ENCODE results near the gene CHD5. TPM values are rescaled to one million over a fixed set of nuclear protein-coding genes. Genes with fewer than 3 reads are reported as not detected.

CHD5 gene
- total and polyA plus RNA-seq, 2 experiments from 2014 or later: 0.11 to 0.24 TPM

- Histone ChIP-seq H3K27me3 (peaks cover 74% of the 10 kb centered on the region), H3K9me3 (ENCODE audit: low read depth) (no peaks in the 10 kb centered on the region), H3K4me3 (no peak overlapping the region), H3K4me1 (ENCODE audit: low read depth) (no peaks in the 10 kb centered on the region), H3K36me3 (no peaks in the 10 kb centered on the region), H3K27ac (no peak overlapping the region)
- TF ChIP-seq CTCF (IDR thresholded peaks at IDR 0.05; ENCODE audit: low read depth, low read length): no peak
- peak in 1 of 2 donors; percentile 13 for DNase-seq (ENCODE audit: low read depth in 1 of 2, low spot score in 1 of 2)
These were observed 688 bp upstream of the CHD5 start for GRCh38 chr1:6180707-6181311.

DNA sequence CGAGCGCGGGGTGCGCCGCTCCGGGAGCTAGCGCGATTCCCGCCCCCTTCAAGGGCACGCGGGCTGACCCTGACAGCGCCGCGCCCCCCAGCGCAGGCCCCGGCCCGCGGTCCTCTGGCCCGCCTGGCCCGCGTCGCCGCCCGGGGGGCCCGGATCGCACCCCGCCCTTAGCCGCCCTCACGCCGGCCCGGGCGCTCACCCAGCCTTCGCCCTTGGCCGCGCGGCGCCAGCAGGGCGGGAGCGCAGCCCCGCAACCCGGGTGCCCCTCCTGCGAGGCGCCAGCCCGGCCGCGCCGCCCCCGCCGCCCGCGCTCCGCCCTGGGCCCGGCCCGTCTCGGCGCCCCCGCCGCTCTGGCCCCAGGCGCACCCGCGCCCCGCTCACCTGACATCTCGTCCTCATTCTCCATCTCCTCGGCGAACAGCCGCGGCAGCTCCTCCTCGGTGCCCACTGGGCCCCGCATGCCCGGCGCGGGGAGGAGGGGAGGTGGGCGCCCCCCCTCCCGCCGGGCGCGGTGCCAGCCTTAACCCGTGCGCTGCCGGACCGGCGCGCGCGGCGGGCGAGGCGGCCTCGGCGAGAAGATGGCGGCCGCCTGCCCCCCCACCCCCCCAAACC, 451 bp downstream of the CHD5 start:
- no peak for TF ChIP-seq CTCF (IDR thresholded peaks at IDR 0.05; ENCODE audit: low read depth, low read length)
- peak in 1 of 2 donors; percentile 14 for DNase-seq (ENCODE audit: low read depth in 1 of 2, low spot score in 1 of 2)
- no peak overlapping the region for H3K27ac ChIP-seq
- no peaks in the 10 kb centered on the region for H3K4me1 ChIP-seq (ENCODE audit: low read depth)
- peak overlapping the region; percentile 20 for H3K4me3 ChIP-seq
- peaks cover 82% of the 10 kb centered on the region for H3K27me3 ChIP-seq
- no peaks in the 10 kb centered on the region for H3K9me3 ChIP-seq (ENCODE audit: low read depth)
- no peaks in the 10 kb centered on the region for H3K36me3 ChIP-seq

- DNase-seq (ENCODE audit: low read depth in 1 of 2, low spot score in 1 of 2): peak in 1 of 2 donors; percentile 27
- Histone ChIP-seq H3K36me3 (no peaks in the 10 kb centered on the region), H3K4me3 (peak overlapping the region; percentile 20), H3K27me3 (peaks cover 85% of the 10 kb centered on the region), H3K27ac (no peak overlapping the region), H3K9me3 (ENCODE audit: low read depth) (no peaks in the 10 kb centered on the region), H3K4me1 (ENCODE audit: low read depth) (no peaks in the 10 kb centered on the region)
- TF ChIP-seq CTCF (IDR thresholded peaks at IDR 0.05; ENCODE audit: low read depth, low read length): no peak
These were observed 1.2 kb downstream of the CHD5 start for GRCh38 chr1:6178751-6179563.

DNA sequence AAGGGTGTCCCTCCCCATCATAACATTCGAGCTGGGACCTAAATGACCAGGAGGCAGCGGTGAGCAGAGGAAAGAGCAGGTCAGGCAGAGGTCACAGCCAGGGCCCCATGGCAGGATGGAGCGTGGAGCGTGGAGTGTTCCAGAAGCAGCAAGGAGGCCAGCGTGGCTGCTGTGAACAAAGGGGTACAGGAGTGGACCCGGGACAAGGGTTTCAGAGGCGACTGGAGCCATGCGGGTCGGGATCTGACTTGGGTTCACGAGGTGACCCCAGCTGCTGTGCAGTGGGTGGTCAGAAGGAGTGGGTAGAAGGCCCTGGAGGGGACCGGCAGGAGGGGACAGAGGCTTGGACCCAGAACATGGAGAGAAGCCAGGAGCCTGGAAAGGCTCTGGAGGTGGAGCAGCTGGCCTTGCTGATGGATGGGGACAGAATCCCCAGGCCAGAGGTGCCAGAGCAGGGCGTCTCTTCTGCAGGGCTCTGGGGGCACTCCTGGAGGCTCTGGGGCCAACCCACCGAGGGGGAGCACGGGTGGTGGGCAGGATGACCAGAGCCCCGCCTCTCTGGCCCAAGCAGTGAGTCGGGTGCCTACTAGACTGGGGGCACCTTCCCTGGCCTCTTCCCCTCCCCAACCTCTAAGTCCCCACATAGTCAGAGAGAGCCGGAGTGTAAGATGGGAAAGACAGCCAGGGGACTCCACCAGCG, 2.3 kb downstream of the CHD5 start:
- Histone ChIP-seq H3K27me3 (peaks cover 87% of the 10 kb centered on the region), H3K9me3 (ENCODE audit: low read depth) (no peaks in the 10 kb centered on the region), H3K27ac (no peak overlapping the region), H3K4me1 (ENCODE audit: low read depth) (no peaks in the 10 kb centered on the region), H3K4me3 (no peak overlapping the region), H3K36me3 (no peaks in the 10 kb centered on the region)
- no peak for DNase-seq (ENCODE audit: low read depth in 1 of 2, low spot score in 1 of 2)
- no peak for TF ChIP-seq CTCF (IDR thresholded peaks at IDR 0.05; ENCODE audit: low read depth, low read length)

DNA sequence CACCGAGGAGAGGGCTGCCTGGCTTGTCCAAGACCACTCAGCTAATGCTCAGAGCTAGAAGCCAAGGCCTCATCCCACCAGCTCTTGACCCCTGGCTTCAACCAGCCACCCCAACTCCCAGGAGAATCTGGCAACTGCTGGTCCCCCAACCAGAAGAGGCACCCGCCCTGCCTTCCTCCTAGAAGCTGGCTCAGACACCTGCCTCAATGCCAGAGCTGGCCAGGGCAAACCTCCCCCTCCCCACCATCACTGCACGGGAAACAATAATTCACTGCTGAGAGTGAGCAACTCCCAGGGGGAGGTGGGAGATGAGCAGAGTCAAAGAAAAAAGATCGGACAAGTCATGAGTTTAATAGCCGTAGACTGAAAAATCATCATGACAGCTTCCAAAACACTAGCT, 3.3 kb downstream of the CHD5 start:
- Histone ChIP-seq H3K36me3 (no peaks in the 10 kb centered on the region), H3K27ac (no peak overlapping the region), H3K9me3 (ENCODE audit: low read depth) (no peaks in the 10 kb centered on the region), H3K4me3 (no peak overlapping the region), H3K27me3 (peaks cover 77% of the 10 kb centered on the region), H3K4me1 (ENCODE audit: low read depth) (no peaks in the 10 kb centered on the region)
- TF ChIP-seq CTCF (IDR thresholded peaks at IDR 0.05; ENCODE audit: low read depth, low read length): no peak
- no peak for DNase-seq (ENCODE audit: low read depth in 1 of 2, low spot score in 1 of 2)

Data from cardiac muscle cell (in vitro differentiated cells and primary cell).